ENCODE results near the gene CCDC13.
"Not testable (repeated sequence)": the region's sequence is repeated elsewhere in the genome, so short reads cannot be mapped to it uniquely, and the experiment has no call there.

The CCDC13 gene, protein sequence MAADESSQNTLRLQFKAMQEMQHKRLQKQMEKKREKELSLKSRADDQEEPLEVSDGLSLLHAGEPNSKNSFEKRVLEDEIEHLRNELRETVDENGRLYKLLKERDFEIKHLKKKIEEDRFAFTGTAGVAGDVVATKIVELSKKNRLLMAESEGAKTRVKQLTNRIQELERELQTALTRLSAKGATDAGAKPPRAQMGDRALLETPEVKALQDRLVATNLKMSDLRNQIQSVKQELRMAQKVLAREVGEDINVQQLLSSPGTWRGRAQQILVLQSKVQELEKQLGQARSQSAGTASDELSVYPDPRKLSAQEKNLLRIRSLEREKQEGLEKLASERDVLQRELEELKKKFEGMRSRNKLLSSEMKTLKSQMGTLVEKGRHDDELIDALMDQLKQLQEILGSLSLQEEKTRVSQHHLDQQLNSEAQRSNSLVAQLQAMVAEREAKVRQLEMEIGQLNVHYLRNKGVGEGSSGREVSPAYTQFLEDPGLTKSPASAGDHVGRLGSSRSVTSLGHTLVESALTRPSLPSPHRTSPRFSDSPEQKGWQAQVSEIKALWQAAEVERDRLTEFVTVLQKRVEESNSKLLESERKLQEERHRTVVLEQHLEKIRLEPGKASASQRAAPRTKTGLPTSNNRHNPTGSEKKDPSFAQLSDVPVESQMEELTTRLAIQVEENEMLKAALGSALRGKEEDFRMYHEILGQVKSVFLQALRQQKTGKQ

DNA sequence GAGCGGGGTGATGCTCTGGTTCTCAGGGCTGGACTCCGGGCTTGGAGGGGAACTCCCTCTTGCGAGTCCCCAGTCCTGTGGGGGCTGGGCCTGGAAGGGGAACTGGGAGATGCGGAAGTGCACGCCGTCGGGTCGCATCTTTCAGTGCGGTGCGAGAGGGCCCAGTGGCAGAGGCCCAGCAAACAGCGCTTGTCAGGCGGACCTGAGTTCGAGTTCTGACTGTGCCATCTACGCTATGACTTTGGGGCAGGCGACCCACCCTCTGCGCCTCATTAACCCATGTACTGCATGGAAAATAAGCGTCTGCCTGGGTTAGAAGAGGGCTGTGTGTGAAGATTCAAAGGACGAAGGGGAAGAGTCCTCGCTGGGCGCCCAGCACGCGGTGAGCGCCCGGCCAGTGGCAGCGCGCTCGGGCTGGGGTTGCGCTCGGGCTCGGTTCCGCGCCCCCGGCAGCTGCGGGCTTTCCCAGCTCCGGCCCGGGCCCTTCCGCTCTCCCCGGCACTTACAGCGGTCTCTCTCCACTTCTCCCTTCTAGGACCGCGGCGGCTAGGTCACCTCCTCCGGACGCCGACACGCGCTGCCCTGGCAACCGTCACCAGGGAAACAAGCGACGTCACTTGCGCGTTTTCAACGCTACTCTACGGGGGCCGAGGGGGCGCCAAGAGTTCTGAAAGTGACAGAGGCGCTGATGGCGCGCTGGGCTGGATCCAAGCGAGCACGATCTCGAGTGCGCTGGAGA is at the start of gene CCDC13:
Gene CCDC13, minus strand, starts transcription at position 584 of the 739 bp plus-strand sequence. CDS start 14,908 bp downstream, outside the sequence.
- FAIRE-seq, result no peak

DNA sequence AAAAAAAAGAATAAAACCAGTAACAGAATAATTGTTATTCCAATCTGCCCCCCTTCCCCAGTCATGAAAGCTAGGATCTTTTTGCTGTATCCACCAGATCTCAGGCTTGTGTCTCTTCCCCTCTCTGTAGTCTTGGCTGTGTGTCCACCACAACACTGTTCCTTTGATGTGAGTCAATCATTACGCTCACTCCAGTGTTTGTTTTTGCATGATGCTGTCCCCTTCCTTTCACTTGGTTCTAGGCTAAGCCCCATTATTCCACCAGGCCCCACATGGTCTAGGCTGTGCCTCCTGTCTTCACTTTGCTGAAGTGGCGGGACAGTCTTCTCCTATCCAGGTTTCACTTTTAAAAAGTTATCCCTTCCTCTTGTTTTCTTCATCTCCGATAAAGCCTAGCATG is 49.8 kb upstream of the CCDC13 start:
- FAIRE-seq, result no peak

DNA sequence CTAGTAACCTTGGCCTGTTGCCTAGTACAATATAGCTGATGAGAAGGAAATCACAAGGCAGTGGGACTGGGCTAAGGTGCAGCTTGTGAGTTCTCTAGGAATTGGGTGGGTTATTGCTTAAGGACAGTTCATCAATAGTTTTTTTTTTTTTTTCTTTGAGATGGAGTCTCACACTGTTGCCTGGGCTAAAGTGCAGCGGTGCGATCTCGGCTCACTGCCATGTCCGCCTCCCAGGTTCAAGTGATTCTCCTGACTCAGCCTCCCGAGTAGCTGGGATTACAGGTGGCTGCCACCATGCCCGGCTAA is 47.6 kb upstream of the CCDC13 start:
- no peak for FAIRE-seq

DNA sequence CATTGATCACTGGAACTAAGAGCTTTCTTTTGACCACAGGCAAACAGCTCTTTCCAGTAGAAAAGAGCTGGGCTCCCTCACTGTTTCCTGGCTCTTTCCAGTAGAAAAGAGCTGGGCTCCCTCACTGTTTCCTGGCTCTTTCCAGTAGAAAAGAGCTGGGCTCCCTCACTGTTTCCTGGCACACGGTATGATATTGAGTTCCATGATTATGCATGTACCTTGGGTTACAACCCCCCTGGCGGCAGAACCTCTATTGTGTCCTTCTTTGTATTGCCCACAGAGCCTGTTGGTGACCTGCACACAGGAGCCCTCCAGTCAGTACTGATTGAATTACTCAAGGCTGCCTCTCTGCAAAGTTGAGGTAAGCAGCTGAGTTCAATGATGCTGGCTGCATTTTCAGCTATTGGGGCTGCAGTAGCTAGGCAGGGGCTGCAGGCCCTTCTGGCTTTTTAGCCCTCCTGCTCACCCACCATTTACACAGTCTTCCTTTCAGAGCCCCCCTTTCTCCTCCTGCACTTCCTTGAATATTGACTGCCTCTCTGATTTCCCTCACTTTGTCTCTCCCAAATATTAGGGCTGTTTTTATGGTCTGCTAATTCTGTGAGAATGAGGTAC is 46.4 kb upstream of the CCDC13 start:
- FAIRE-seq, result no peak

DNA sequence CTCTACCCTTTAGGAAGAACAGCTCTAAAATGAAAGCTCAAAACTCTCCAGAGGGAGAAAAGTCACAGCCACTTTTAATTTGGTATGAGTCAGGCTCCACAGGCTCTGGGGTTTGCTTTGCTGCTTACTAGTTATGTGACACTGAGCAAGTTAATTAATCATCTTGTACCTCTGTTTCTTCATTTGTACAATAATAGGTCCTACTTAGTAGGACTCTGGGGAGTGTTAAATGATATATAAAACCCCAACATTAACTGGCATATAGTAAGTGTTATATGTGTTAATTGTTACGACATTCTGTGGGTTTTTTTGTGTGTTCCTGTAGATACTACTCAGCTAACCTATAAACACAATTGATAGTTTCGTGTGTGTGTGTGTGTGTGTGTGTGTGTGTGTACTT is 42.8 kb upstream of the CCDC13 start:
- no peak for FAIRE-seq

DNA sequence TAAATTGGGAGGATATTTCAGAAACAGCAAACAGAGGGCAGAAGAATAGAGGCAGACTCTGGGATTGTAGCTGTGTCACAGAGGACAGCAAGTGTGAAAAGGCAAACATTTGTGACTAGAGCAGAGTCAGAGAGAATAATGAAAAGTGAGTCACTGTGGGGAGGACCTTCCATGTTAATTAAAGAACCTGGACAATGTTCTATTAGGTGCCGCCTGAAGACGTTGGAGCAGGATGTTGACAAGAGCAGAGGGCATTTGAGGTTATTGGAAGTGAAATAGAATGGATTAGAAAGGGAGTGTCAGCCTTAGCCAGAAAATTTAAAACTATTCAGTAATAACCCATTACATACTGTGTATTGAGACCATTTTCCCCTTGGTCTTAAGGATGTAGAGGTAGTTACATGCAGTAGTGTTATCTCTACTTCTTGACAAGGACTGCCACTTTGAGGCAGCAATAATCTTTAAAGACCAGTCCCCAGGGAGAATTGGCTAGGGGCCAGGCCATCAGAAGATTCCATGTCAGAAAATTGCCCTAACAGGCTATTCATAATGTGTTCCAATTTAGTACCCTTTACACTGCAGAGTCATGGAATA is 42.0 kb upstream of the CCDC13 start:
- no peak for FAIRE-seq

DNA sequence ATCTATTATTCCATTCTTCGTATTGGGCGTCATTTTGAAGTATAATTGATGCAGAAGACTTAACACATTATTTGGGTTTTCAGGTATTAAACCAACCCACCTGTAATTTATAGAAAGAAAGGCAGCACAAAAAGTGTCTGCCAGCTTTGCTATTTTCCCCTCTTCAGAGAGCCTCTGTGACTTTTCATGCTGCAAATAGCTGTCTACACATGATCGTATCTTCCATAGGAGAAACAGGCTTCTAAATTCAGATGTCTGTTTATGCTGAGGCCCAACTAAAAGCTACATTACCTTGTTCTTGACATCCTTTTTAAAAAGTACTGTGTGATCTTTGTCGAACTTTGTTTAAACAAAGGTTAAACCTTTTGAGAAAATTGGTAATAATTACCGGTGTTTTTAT is 41.2 kb upstream of the CCDC13 start:
- no peak for FAIRE-seq

DNA sequence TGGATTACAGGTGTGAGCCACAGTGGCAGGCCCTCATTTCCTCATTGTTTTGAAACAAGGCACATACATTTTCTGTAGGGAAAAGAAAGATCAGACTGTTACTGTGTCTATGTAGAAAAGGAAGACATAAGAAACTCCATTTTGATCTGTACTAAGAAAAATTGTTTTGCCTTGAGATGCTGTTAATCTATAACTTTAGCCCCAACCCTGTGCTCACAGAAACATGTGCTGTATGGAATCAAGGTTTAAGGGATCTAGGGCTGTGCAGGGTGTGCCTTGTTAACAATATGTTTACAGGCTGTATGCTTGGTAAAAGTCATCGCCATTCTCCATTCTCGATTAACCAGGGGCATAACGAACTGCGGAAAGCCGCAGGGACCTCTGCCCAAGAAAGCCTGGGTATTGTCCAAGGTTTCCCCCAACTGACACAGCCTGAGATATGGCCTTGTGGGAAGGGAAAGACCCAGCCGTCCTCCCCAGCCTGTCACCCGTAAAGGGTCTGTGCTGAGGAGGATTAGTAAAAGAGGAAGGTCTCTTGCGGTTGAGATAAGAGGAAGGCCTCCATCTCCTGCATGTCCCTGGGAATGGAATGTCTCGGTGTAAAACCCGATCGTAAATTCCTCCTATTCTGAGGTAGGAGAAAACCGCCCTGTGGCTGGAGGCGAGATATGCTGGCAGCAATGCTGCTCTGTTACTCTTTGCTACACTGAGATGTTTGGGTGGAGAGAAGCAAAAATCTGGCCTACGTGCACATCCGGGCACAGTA is 38.2 kb upstream of the CCDC13 start:
- FAIRE-seq, result not testable (repeated sequence)

DNA sequence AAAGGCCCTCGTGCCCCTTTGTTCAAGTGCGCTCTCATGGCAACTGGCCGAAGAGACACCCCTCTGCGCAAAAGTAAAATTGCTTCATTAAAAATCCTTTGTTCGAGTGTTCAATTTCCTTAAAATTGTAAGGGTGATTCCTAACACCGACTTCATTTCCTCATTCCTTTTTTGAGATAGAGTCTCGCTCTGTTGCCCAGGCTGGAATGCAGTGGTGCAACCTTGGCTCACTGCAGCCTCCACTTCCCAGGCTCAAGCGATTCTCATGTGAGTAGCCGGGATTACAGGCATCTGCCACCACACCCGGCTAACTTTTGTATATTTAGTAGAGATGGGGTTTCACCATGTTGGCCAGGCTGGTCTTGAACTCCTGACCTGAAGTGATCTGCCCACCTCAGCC is 37.7 kb upstream of the CCDC13 start:
- FAIRE-seq, result not testable (repeated sequence)

DNA sequence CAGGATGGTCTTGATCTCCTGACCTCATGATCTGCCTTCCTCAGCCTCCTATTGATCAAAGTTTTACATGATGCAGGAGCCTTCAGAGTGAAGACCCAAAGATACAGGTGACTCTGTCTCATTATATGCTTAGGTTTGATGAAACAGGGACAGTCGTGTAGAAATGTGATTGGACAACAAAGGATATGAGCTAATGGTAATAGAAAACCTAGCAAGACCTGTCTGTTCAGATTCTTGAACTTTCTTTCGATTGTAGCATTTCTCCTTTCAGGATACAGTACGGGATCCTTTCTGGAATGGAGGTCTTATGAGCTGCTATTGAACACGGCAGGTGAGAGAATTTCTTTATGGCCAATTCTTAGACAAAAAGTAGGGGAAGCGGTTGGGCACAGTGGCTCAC is 36.1 kb upstream of the CCDC13 start, which contains the start of gene ACKR2:
Gene ACKR2, plus strand, starts transcription at position 244 of the 400 bp plus-strand sequence. CDS start 55,058 bp downstream, outside the sequence.
- no peak for FAIRE-seq

DNA sequence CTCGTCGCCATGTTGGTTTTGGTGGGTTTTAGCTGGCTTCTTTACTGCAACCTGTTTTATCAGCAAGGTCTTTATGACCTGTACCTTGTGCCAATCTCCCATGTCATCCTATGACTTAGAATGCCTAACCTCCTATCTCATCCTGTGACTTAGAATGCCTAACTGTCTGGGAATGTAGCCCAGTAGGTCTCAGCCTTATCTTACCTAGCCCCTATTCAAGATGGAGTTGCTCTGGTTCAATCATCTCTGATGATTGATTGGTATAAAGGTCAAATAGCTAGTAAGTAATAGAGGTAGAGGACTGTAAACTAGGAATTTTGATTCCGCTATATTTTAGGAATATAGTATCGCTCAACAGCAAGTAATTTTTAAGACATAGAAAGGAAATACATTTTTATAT is 34.9 kb upstream of the CCDC13 start:
- FAIRE-seq, result no peak

DNA sequence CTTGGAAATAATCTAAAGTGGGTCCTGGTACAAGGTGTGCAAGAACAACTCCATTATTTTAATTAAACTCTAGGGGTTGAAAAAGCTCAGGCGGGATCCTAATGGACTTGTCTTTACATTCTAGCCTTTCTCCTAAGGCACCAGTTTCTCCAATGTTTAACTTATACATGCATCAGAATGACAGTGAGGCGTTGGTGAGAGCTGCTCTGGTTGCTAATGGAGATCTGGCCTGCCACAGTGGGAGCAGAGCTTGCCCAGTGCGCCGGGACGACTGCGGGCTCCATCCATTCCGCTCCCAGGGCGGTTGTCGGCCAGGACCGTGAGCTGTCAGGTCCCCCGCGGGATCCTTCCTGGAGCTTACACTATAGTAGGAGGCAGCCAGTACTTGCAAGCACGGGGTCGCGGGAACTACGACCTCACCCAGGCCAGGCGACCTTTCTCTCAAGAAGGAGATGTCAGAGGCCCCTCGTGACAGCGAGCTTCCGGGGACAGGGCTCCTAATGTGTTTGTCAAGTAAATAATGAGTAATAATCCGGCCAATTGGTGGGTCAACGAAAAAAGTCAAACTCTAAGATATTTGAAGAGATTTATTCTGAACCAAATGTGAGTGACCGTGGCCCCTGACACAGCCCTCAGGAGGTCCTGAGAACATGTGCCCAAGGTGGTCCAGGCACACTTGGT is 32.2 kb upstream of the CCDC13 start:
- FAIRE-seq, result no peak

DNA sequence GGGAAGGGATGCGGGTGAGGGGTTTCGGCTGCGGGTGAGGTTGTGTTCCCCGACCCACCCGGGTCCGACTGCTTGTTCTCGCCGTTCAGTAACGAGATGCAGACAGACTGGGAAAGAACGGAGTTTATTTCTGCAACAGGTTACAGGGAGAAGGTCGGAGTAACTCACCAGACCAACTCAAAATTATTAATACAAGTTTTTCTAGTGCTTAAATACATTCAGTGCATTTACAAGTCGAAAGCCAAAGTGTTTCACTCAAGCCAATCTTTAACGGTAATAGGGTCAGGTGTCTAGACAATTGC is 31.7 kb upstream of the CCDC13 start:
- no peak for FAIRE-seq

DNA sequence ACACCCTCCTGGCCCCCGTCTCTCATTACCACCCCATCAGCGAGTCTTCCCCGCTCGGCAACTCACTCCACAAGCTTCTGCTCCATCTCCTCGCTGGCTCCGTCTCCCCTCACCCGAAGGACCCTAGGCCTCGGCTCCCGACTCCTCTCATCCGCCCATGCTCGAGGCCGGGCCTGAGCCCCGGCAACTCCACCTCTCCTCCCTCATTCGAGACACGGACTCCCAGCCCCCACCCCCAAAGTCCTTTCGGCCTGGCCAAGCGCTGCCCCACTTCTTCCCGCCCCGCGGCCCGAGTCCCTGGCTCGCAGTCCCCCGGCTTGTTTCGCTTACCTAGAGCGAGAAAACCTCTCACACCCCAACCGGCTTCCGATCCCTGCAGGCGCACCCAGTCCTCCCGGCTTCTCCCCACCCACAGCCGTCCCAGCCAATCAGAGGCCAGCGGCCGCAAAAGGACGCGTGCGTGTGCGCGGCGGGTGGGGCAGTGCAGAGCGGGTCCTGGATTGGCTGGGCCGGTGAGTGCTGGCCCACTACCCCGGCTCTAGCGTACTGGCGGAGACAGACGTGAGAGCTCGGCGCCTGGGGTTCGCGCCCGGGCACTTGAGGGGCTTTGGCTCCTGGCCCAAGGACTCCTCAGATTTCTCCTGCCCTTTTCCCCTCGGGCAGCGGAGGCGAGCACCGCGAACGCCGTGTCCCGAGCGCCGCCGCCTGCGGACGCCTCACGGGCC is 31.2 kb upstream of the CCDC13 start, which contains the start of gene HIGD1A:
Gene HIGD1A, minus strand, starts transcription at position 385 of the 725 bp plus-strand sequence. CDS start 10,237 bp downstream, outside the sequence.
- FAIRE-seq, result no peak

DNA sequence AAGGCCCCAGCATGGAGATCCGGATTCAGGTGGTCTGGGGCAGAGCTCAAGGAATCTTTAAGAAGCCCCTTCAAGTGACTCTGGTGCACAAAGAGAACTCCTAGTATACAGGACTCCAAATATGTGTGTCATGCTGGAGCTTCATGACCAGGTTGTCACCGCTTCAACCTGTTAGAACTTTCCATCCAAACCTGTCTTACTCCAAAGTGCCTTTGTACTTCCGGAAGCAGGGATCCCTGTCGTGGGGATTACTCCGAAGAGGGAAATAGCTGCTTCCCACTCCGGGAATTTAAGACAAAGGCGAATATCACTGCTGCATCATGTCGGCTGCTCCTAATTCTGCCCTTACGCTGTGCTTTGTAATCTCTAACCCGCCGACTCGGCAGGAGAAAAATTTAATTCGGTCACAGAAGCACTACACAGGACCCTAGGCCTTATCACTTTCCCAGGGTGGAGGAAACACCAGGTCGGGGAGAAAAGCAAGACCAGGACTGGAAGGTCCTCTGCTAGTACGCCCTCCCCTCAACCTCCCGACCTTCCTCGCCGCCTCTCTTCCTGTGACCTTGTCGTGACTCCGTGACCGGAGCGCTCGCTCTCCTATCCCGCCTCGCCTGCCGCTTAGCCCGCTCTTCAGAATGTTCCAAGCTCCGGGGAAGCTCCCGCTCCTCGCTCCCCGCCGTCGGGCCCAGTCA is 30.5 kb upstream of the CCDC13 start:
- no peak for FAIRE-seq

DNA sequence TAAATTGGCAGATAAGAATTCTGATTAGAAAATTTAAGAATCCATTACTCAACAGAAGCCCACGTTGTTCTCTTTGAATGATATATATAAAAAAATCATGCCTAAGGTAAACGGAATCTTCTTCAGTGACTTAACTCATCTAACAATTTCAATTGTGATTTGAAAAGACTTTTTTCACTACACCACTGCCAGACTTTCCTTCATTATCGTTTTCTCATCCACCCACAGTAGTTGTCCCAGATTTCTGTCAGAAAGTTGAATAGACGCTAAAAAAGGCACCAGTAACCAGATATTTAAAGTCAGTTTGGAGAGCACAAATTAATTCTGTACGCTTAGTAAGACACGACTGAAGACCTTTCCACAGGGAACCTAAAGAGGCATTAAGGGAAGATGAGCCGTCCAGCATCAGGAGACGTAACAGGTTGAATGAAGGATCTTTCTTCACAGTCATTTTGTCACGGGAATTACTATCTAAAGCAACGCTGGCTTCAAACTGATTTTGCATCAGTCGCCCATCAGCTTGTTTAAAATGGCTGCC is 29.9 kb upstream of the CCDC13 start:
- no peak for FAIRE-seq

DNA sequence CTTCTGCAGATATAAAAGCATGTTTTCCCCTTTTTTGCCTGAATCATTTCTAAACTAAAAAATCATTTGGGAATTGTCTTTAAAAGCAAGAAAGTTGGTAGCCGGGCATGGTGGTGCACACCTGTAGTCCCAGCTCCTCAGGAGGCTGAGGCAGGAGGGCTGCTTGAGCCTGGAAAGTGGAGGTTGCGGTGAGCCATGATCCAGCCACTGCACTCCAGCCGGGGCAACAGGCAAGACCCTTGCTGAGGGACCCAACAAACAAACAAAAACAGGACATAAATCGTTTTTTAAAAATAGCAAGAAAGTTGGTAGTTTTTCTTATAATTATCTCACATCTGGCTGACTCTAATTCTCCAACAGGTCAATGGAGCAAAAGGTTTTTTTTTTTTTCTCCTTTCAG is 28.7 kb upstream of the CCDC13 start:
- FAIRE-seq, result no peak

DNA sequence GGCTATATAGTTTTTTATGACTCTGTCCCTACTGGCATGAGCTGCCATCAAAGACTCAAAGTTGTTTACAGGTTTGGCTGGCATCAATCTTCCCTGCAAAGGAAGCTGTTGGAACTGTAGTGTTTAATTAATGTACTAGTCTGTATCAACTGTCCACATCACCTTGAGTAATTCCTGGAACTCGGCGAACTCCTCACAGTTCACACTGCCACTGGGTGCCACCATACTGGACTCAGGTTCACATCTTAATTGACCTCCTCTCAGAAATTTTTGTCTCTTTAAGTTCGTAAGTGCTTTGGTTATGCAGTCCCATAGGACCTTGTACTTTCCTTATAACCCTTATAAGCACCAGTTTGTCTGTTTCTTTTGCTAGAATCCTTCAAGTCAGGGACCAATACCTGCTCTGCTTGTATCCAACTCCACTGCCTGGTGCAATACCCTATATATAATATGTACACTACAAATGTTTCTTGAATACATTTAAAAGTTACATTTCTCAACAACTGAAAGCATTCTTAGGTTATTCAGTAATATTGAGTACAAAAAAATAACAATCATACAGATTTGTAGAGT is 28.1 kb upstream of the CCDC13 start:
- FAIRE-seq, result no peak

DNA sequence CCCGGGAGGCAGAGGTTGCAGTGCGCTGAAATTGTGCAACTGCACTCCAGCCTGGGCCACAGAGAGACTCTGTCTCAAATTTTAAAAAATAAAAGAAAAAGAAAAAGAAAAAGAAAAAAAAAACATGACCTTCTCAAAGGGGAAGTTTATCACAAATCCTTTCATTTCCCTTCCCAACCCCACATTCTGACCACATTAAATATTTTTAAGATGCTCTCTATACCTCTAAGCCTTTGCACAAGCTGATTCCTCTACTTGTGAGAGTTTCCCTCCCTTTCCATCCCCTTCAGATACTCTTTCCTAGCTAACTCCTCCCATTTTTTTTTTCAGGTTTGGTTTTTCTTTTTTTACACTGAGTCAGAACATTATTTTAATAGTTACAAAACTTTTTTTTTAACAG is 27.2 kb upstream of the CCDC13 start:
- no peak for FAIRE-seq
